LNCaP clone FGC (cell line): ENCODE results near the gene TMEM8B.

Experiments used
- DNase-seq: peaks from one replicate; pipeline ENCODE4 v3.0.0-alpha.2; 2011; ENCODE audit warnings: low read depth
- H3K4me3 ChIP-seq: 2 replicates; pipeline ENCODE4 v1.5.1; 2011; ENCODE audit warnings: mild to moderate bottlenecking, low read depth, low read length, control low read depth
- TF ChIP-seq, protein P1 (sequence below): IDR thresholded peaks from 2 replicates; pipeline ENCODE4 v1.5.1; 2012; ENCODE audit warnings: mild to moderate bottlenecking; ENCODE audit not compliant: control insufficient read depth, insufficient read depth; ENCODE audit errors: extremely low read depth

TMEM8B gene

DNA sequence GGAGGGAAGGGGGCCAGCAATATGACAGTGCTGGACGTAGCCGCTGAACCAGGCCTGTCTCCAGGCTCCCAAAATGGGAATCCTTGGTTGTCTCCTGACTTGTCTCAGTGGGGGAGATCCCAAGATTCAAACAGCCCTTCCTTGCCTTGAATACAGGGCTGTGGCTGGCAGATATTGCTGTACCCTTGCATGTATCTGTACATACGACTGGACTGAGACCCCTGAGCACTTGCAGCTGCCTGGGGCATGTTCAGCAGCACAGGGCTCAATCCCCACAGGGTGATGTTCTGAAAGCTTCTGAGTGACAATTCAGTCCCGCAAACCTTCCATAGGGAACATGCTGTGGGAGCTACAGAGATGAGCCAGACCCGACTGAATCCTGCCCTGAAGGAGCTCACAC is 27.9 kb downstream of the TMEM8B start:
- TF ChIP-seq, protein P1, sequence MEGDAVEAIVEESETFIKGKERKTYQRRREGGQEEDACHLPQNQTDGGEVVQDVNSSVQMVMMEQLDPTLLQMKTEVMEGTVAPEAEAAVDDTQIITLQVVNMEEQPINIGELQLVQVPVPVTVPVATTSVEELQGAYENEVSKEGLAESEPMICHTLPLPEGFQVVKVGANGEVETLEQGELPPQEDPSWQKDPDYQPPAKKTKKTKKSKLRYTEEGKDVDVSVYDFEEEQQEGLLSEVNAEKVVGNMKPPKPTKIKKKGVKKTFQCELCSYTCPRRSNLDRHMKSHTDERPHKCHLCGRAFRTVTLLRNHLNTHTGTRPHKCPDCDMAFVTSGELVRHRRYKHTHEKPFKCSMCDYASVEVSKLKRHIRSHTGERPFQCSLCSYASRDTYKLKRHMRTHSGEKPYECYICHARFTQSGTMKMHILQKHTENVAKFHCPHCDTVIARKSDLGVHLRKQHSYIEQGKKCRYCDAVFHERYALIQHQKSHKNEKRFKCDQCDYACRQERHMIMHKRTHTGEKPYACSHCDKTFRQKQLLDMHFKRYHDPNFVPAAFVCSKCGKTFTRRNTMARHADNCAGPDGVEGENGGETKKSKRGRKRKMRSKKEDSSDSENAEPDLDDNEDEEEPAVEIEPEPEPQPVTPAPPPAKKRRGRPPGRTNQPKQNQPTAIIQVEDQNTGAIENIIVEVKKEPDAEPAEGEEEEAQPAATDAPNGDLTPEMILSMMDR: no peak
- DNase-seq: no peak
- no peak overlapping the region for H3K4me3 ChIP-seq

- no peak for DNase-seq
- no peak overlapping the region for H3K4me3 ChIP-seq
- TF ChIP-seq, protein P1: no peak
Measured at GRCh38 chr9:35858458-35858857, 29.4 kb downstream of the TMEM8B start.

DNA sequence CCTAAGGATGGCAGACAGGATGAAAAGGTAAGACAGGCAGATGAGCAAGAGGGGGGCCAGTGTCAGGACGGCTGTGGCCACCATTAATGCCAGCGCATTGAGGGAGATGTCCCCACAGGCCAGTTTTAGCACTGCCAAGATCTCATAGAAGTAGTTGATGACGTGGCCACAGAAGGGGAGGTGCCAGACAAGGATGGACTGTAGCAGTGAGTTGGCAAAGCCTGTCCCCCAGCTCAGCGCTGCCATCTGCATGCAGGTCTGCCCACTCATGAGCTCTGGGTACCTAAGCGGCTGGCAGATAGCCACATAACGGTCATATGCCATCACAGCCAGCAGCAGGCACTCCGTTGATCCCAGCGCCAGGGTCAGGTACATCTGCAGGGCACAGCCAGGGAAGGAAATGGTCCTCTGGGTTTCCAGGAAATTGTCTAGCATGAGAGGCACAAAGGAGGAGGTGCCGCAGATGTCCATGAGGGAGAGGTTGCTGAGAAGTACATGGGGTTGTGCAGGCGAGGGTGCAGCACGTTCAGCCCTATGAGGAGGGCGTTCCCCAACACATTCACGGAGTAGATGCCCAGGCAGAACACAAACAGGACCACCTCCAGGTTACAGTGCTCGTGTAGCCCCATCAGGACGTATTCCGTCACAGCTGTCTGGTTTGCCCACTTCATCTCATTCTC is 30.4 kb downstream of the TMEM8B start:
- no peak for DNase-seq
- TF ChIP-seq, protein P1: peak; percentile 14; the same call in 1 of the 2 replicates
- H3K4me3 ChIP-seq: no peak overlapping the region

DNA sequence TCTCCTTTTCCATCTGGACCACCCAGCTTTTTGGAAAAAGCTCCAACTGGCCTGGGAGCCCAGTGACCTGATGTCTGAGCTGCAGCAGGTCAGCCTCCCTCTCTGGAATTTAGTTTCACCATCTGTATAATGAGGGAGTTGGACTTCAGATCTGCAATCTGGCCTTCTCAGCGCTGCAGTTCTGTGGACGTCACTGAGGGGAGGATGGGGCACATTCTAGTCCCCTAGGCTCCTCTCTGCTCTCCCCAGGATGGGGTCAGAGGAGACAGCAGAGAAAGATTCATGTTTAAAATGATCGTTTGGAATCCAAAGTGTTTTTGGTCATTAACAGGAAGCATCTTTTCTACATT is 30.9 kb downstream of the TMEM8B start:
- TF ChIP-seq, protein P1: no peak
- no peak for DNase-seq
- no peak overlapping the region for H3K4me3 ChIP-seq

DNA sequence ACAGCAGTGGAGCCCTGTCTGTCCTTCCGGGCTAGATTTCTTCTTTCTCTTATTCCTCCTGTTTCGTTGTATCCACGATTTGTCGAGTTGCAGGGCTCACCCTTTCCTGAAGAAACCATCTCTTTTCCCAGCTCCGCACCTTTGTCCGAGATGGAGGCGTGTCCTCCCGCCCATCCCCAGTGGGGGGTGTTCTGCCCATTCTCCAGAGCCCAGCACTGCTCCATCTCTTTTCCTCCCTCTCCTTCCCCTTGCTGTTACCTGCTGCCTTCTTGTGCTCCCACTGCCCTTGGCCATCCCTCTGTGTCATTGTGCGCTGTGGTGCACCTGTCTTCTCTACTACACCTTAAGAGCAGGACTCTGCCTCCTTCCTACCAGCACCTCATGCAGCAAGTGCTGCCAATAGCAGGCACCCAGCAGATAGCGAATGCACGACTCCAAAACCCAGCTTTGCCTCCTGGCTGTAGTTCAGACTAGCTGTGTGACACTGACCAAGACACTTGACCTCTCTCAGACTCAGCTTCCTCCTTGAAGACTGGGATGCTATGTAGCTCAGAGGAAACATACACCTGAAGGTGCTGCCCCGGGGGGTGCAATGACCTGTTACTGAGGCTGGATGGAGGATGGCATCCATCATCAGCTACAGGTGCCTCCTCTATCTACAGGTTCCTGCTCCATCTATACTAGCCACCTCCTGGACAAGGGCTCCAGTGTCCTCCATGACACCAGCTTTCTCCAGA is 32.3 kb downstream of the TMEM8B start:
- no peak overlapping the region for H3K4me3 ChIP-seq
- no peak for DNase-seq
- TF ChIP-seq, protein P1: no peak

DNA sequence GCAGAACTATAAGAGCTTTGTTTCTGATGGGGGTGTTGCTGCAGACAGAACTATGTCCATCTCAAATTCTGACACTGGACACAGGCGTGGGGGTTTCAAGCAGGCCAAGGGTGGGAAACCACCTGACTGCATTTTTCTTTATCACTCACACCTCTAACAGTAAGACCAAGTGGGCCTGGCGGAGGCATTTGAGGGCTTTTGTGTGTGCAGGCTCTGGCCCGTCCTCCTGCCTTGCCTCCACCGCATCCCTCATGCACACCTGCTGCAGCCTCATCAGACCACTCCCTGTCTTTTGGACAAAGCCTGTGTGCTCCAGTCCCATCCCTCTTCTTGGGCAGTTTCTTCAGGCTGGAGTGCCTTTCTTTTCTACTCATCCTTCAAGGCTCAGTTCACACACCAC is 33.3 kb downstream of the TMEM8B start:
- TF ChIP-seq, protein P1: no peak

DNA sequence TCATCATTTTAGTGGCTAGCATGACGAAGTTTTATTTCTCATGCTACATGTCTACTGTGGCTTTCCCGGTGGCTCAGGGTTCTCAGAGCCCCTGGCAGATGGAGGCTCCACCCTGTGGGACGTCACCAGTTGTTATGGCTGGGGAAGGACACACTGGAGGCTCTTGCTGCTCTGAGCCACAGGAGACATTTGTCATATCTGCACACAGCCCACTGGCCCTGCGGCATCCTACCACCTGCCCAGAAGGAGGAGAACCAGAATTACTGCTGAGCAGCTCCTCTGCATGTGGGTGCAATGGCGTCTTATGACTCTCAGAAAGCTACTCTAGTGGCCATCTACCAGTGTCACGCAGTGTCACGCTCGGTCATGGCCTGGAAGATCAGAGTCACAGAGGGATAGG is 34.6 kb downstream of the TMEM8B start:
- no peak overlapping the region for H3K4me3 ChIP-seq
- TF ChIP-seq, protein P1: no peak
- no peak for DNase-seq

More for the DNA sequence above, 33.3 kb downstream of the TMEM8B start:
- DNase-seq: no peak
- no peak overlapping the region for H3K4me3 ChIP-seq
